B cell (primary cell): ENCODE results near the gene LHPP. TPM values are rescaled to one million over a fixed set of nuclear protein-coding genes. Genes with fewer than 3 reads are reported as not detected.

Source experiments
- ATAC-seq: fragments of 200-7000 bp; cut with Tn5 transposase; one replicate; pipeline ENCODE4 v1.10.0; 2021; ENCODE audit warnings: low read depth, mild to moderate bottlenecking, moderate number of reproducible peaks, moderate library complexity
- CTCF ChIA-PET: fragments of 350-600 bp; sonication (Branson Sonifier 250); formaldehyde crosslinking; loops from one replicate; lab custom pipeline; 2021; ENCODE audit warnings: antibody characterized with exemption, inconsistent platforms; lab: Charles Lee
- POLR2A ChIA-PET: fragments of 350-600 bp; sonication (Branson Sonifier 250); formaldehyde crosslinking; loops from one replicate; lab custom pipeline; 2021; ENCODE audit warnings: antibody characterized with exemption; lab: Charles Lee
- DNase-seq: peaks from one replicate; pipeline ENCODE4 v3.0.0; 2013
- H2AFZ ChIP-seq: 2 replicates; pipeline ENCODE4 v1.6.1; 2012; ENCODE audit warnings: mild to moderate bottlenecking, low read depth, low read length; ENCODE audit not compliant: insufficient read depth, poor library complexity, severe bottlenecking
- H3K27ac ChIP-seq, 2 donors: 1 replicate in 1 of 2; 2 replicates in 1 of 2; pipeline ENCODE4 v1.5.1; 2012 to 2013; ENCODE audit warnings: low read length in 2 of 2, mild to moderate bottlenecking in 2 of 2, moderate library complexity in 1 of 2
- H3K27me3 ChIP-seq, 4 experiments: fragments of 200-600 bp in 1 of 4; sonication (generic) in 1 of 4; replicated peaks in 1 of 4; 1 replicate in 2 of 4; 2 replicates in 2 of 4; pipeline versions ENCODE4 v1.6.1 to v1.7.0; 2013 to 2016; ENCODE audit warnings: low read length in 3 of 4, mild to moderate bottlenecking in 2 of 4, mixed read lengths in 1 of 4, moderate library complexity in 1 of 4; ENCODE audit not compliant: insufficient read depth in 4 of 4, control insufficient read depth in 3 of 4; ENCODE audit errors: control extremely low read depth in 1 of 4
- H3K36me3 ChIP-seq, 2 experiments: replicated peaks in 1 of 2; 1 replicate in 1 of 2; 2 replicates in 1 of 2; pipeline versions ENCODE4 v1.6.1 to v1.7.1; 2013; ENCODE audit warnings: low read length in 1 of 2; ENCODE audit not compliant: insufficient read depth in 2 of 2, control insufficient read depth in 1 of 2; ENCODE audit errors: control extremely low read depth in 1 of 2, extremely low read depth in 1 of 2
- H3K4me1 ChIP-seq, 2 donors: fragments of 200-600 bp in 1 of 2; sonication (generic) in 1 of 2; 1 replicate in 1 of 2; 2 replicates in 1 of 2; pipeline versions ENCODE4 v1.5.1 to v1.6.1; 2013 to 2017; ENCODE audit warnings: low read length in 2 of 2; ENCODE audit not compliant: control insufficient read depth in 2 of 2, insufficient read depth in 2 of 2
- H3K4me2 ChIP-seq: replicated peaks from 2 replicates; pipeline ENCODE3; 2012; ENCODE audit warnings: mild to moderate bottlenecking, low read depth, low read length; ENCODE audit not compliant: poor library complexity, severe bottlenecking
- H3K4me3 ChIP-seq, 5 experiments: fragments of 200-600 bp in 1 of 5; sonication (generic) in 1 of 5; 1 replicate in 3 of 5; 2 replicates in 2 of 5; pipeline versions ENCODE4 v1.5.1 to v1.7.0; 2011 to 2016; ENCODE audit warnings: low read length in 4 of 5, mild to moderate bottlenecking in 4 of 5, low read depth in 2 of 5, control low read depth in 1 of 5, moderate library complexity in 1 of 5; ENCODE audit not compliant: insufficient read depth in 1 of 5; ENCODE audit errors: control extremely low read depth in 1 of 5, extremely low read depth in 1 of 5
- H3K79me2 ChIP-seq: fragments of 200-600 bp; sonication (generic); one replicate; pipeline ENCODE4 v1.6.0; 2016; ENCODE audit warnings: low read length; ENCODE audit not compliant: control insufficient read depth, insufficient read depth
- H3K9ac ChIP-seq: fragments of 200-600 bp; sonication (generic); 2 replicates; pipeline ENCODE4 v1.6.1; 2017; ENCODE audit warnings: mild to moderate bottlenecking, low read length, moderate library complexity
- H3K9me3 ChIP-seq, 3 donors: one replicate each; pipeline versions ENCODE4 v1.6.1 to v1.7.1; 2013; ENCODE audit warnings: low read length in 2 of 3; ENCODE audit not compliant: control insufficient read depth in 2 of 3, insufficient read depth in 1 of 3; ENCODE audit errors: control extremely low read depth in 1 of 3
- H4K20me1 ChIP-seq: 2 replicates; pipeline ENCODE4 v1.6.0; 2012; ENCODE audit warnings: mild to moderate bottlenecking, low read length; ENCODE audit not compliant: insufficient read depth, control insufficient read depth, poor library complexity, severe bottlenecking
- H3K27ac Mint-ChIP-seq: one replicate; pipeline ENCODE4 v1.8.0; 2021; ENCODE audit warnings: mixed read lengths
- H3K27me3 Mint-ChIP-seq: one replicate; pipeline ENCODE4 v1.8.0; 2021; ENCODE audit warnings: mixed read lengths
- H3K4me1 Mint-ChIP-seq: one replicate; pipeline ENCODE4 v1.8.0; 2021; ENCODE audit warnings: mixed read lengths
- H3K4me3 Mint-ChIP-seq: one replicate; pipeline ENCODE4 v1.8.0; 2021; ENCODE audit warnings: mixed read lengths
- H3K9me3 Mint-ChIP-seq: one replicate; pipeline ENCODE4 v1.8.0; 2022; ENCODE audit warnings: mixed read lengths; ENCODE audit not compliant: insufficient read depth
- CTCF ChIP-seq: fragments of 200-600 bp; IDR thresholded peaks from one replicate; pipeline ENCODE4 v1.8.0; 2022; ENCODE audit warnings: antibody characterized with exemption, mild to moderate bottlenecking
- EZH2 ChIP-seq: IDR thresholded peaks from 2 replicates; pipeline ENCODE4 v1.6.1; 2012; ENCODE audit warnings: borderline replicate concordance, low read depth, mild to moderate bottlenecking, moderate library complexity, low read length; ENCODE audit not compliant: insufficient read depth, poor library complexity, severe bottlenecking
- WGBS: methylation state at CpG from one replicate; pipeline ENCODE4 v1.1.5; 2013; ENCODE audit warnings: missing lambda C conversion rate; ENCODE audit not compliant: insufficient coverage; 5-methylcytosine and 5-hydroxymethylcytosine counted together
- intact Hi-C: fragments of 100-400 bp; cut with micrococcal nuclease; formaldehyde crosslinking; loops from one replicate; pipeline ENCODE4 v1.10.0; 2022
- polyA plus RNA-seq: library from polyadenylated mRNA; depleted of rRNA; stranded (reverse); fragments of >200 nt; gene quantifications from 2 replicates; pipeline ENCODE4 v1.2.3, GENCODE V29; 2012
- total RNA-seq, 2 donors: library from RNA; stranded (reverse); fragments of 120-200 nt in 1 of 2; gene quantifications; 1 replicate in 1 of 2; 2 replicates in 1 of 2; pipeline versions ENCODE4 v1.2.3 to v1.2.4, GENCODE V29; 2013 to 2022

The LHPP gene
- total and polyA plus RNA-seq, 2 donors (not counting 1 experiment from before 2014, with no cell fraction given) = 60.2 to 83.5 TPM

- DNase-seq (no peak), ATAC-seq (no peak)
- ChIA-PET POLR2A (no interaction called here), CTCF (no interaction called here)
- Histone ChIP-seq H3K4me1 (no peaks in the 10 kb centered on the region), H3K4me2 (no peak overlapping the region), H3K9me3 (peaks cover 0 to 4% (median 4%) of the 10 kb centered on the region in 3 donors), H3K36me3 (peaks cover 0 to 14% of the 10 kb centered on the region in 2 experiments), H3K79me2 (no peaks in the 10 kb centered on the region), H3K27ac (no peak overlapping the region), H3K9ac (no peak overlapping the region), H3K4me3 (no peak overlapping the region), H4K20me1 (no peaks in the 10 kb centered on the region), H3K27me3 (peaks cover 0 to 3% (median 0%) of the 10 kb centered on the region in 4 experiments), H2AFZ (no peak overlapping the region)
- peaks cover 1% of the 10 kb centered on the region for H3K4me1 Mint-ChIP-seq
- no peak overlapping the region for H3K27ac Mint-ChIP-seq
- intact Hi-C loops = no loop called here
- WGBS = 94% methylated on average over 15 of the region's 15 CpGs
- no peaks in the 10 kb centered on the region for H3K27me3 Mint-ChIP-seq
- peaks cover 10% of the 10 kb centered on the region for H3K9me3 Mint-ChIP-seq
- no peak overlapping the region for H3K4me3 Mint-ChIP-seq
- TF ChIP-seq CTCF = no peak
- no peak for TF ChIP-seq EZH2
Measured at GRCh38 chr10:124497196-124497881, 35.7 kb downstream of the LHPP start.

- Histone ChIP-seq H3K4me3 (no peak overlapping the region), H3K4me1 (no peaks in the 10 kb centered on the region), H3K9me3 (peaks cover 0 to 4% (median 4%) of the 10 kb centered on the region in 3 donors), H3K27ac (no peak overlapping the region), H3K9ac (no peak overlapping the region), H3K79me2 (no peaks in the 10 kb centered on the region), H3K36me3 (peaks cover 0 to 14% of the 10 kb centered on the region in 2 experiments), H4K20me1 (no peaks in the 10 kb centered on the region), H2AFZ (no peak overlapping the region), H3K27me3 (peaks cover 0 to 3% (median 0%) of the 10 kb centered on the region in 4 experiments), H3K4me2 (no peak overlapping the region)
- WGBS = 99% methylated on average over 5 of the region's 8 CpGs
- no peaks in the 10 kb centered on the region for H3K27me3 Mint-ChIP-seq
- H3K4me1 Mint-ChIP-seq = peaks cover 1% of the 10 kb centered on the region
- no peak overlapping the region for H3K27ac Mint-ChIP-seq
- ChIA-PET CTCF (no interaction called here), POLR2A (no interaction called here)
- TF ChIP-seq CTCF = no peak
- no peak for TF ChIP-seq EZH2
- H3K9me3 Mint-ChIP-seq = peaks cover 10% of the 10 kb centered on the region
- ATAC-seq = no peak
- intact Hi-C loops = no loop called here
- DNase-seq = no peak
- H3K4me3 Mint-ChIP-seq = no peak overlapping the region
Measured at GRCh38 chr10:124498056-124498455, 36.4 kb downstream of the LHPP start.
